Astrocyte (in vitro differentiated cells and primary cell): Measurements from ENCODE around the gene C6orf136. TPM values are rescaled to one million over a fixed set of nuclear protein-coding genes. Genes with fewer than 3 reads are reported as not detected.

Experiments
- DNase-seq: peaks from one replicate; pipeline ENCODE4 v3.0.0-alpha.2; 2010; ENCODE audit warnings: low read depth
- FAIRE-seq: peaks from 2 replicates; lab custom pipeline; 2011; peaks lifted over from hg19 to GRCh38; lab: Jason Lieb, UNC
- H2AFZ ChIP-seq: 2 replicates; pipeline ENCODE4 v1.6.0; 2012; ENCODE audit warnings: low read depth, low read length, inconsistent platforms
- H3K27ac ChIP-seq: 2 replicates; pipeline ENCODE4 v1.5.1; 2011; ENCODE audit warnings: low read depth, low read length, inconsistent platforms
- H3K27me3 ChIP-seq: 2 replicates; pipeline ENCODE4 v1.6.0; 2011; ENCODE audit warnings: low read length, inconsistent platforms; ENCODE audit not compliant: insufficient read depth
- H3K36me3 ChIP-seq: 2 replicates; pipeline ENCODE4 v1.5.1; 2011; ENCODE audit warnings: low read length, inconsistent platforms; ENCODE audit not compliant: insufficient read depth
- H3K4me1 ChIP-seq: 2 replicates; pipeline ENCODE4 v1.5.1; 2011; ENCODE audit warnings: low read length, inconsistent platforms; ENCODE audit not compliant: insufficient read depth
- H3K4me2 ChIP-seq: 2 replicates; pipeline ENCODE4 v1.6.0; 2012; ENCODE audit warnings: low read length, inconsistent platforms
- H3K4me3 ChIP-seq: 2 replicates; pipeline ENCODE4 v1.5.1; 2011; ENCODE audit warnings: low read depth, mild to moderate bottlenecking, low read length, inconsistent platforms; ENCODE audit not compliant: insufficient read depth
- H3K79me2 ChIP-seq: 2 replicates; pipeline ENCODE4 v1.6.0; 2012; ENCODE audit warnings: mild to moderate bottlenecking, low read length, inconsistent platforms; ENCODE audit not compliant: insufficient read depth
- H3K9ac ChIP-seq: 2 replicates; pipeline ENCODE4 v1.6.0; 2012; ENCODE audit warnings: mild to moderate bottlenecking, low read length, inconsistent platforms
- H3K9me3 ChIP-seq: 2 replicates; pipeline ENCODE4 v1.5.1; 2012; ENCODE audit warnings: low read depth, mild to moderate bottlenecking, low read length, inconsistent platforms; ENCODE audit not compliant: insufficient read depth
- H4K20me1 ChIP-seq: 2 replicates; pipeline ENCODE4 v1.6.0; 2012; ENCODE audit warnings: low read length, inconsistent platforms; ENCODE audit not compliant: insufficient read depth
- H3K27ac Mint-ChIP-seq: one replicate; pipeline ENCODE4 v1.8.0; 2021; ENCODE audit warnings: mild to moderate bottlenecking, mixed read lengths; ENCODE audit not compliant: unreplicated experiment
- H3K27me3 Mint-ChIP-seq: one replicate; pipeline ENCODE4 v1.8.0; 2021; ENCODE audit warnings: low read depth, mixed read lengths; ENCODE audit not compliant: unreplicated experiment
- H3K36me3 Mint-ChIP-seq: one replicate; pipeline ENCODE4 v1.8.0; 2021; ENCODE audit warnings: low read depth, mixed read lengths; ENCODE audit not compliant: unreplicated experiment
- H3K4me1 Mint-ChIP-seq: one replicate; pipeline ENCODE4 v1.8.0; 2021; ENCODE audit warnings: low read depth, mixed read lengths; ENCODE audit not compliant: unreplicated experiment
- H3K4me3 Mint-ChIP-seq: one replicate; pipeline ENCODE4 v1.8.0; 2021; ENCODE audit warnings: mild to moderate bottlenecking, moderate library complexity, mixed read lengths; ENCODE audit not compliant: unreplicated experiment
- H3K9me3 Mint-ChIP-seq: one replicate; pipeline ENCODE4 v1.8.0; 2021; ENCODE audit warnings: mild to moderate bottlenecking, mixed read lengths; ENCODE audit not compliant: unreplicated experiment
- EZH2 ChIP-seq: IDR thresholded peaks from 2 replicates; pipeline ENCODE4 v1.6.1; 2012; ENCODE audit warnings: mild to moderate bottlenecking, low read length, inconsistent platforms; ENCODE audit not compliant: insufficient read depth
- total RNA-seq: library from RNA; stranded (reverse); gene quantifications from 2 replicates; pipeline ENCODE4 v1.2.1, GENCODE V29; 2021
- TF ChIP-seq, protein P1 (sequence below): IDR thresholded peaks from 2 replicates; pipeline ENCODE4 v1.5.1; 2011; ENCODE audit warnings: low read depth, mild to moderate bottlenecking, inconsistent platforms, low read length, moderate library complexity; ENCODE audit not compliant: insufficient read depth

Gene C6orf136
- total RNA-seq, 1 donor from 2014 or later, result 12.7 TPM

DNA sequence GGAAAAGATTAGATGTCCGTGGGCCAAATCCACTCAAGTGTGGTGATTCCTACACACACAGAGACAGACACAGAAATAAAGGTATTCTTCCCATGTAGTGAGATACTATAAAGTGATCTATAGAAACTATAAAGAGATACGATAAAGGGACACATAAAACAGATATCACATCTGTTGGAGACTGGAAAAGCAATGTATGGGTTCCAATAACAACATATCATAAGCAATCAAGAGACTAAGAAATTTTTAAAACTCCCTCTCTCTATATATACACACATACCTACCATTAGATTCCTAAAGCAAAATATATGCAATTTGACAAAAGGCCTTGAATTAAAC lies 35.1 kb upstream of the C6orf136 start:
- Mint-ChIP-seq H3K36me3 (peaks cover 18% of the 10 kb centered on the region), H3K27ac (peak overlapping the region; percentile 42), H3K9me3 (no peaks in the 10 kb centered on the region), H3K4me1 (peaks cover 34% of the 10 kb centered on the region), H3K4me3 (no peak overlapping the region), H3K27me3 (no peaks in the 10 kb centered on the region)
- peaks cover 34% of the 10 kb centered on the region for H3K36me3 ChIP-seq
- no peak overlapping the region for H2AFZ ChIP-seq
- FAIRE-seq (no peak), DNase-seq (no peak)
- peaks cover 81% of the 10 kb centered on the region for H4K20me1 ChIP-seq
- H3K9me3 ChIP-seq, result no peaks in the 10 kb centered on the region
- H3K79me2 ChIP-seq, result peaks cover 58% of the 10 kb centered on the region
- H3K27ac ChIP-seq, result no peak overlapping the region
- no peaks in the 10 kb centered on the region for H3K27me3 ChIP-seq
- H3K4me3 ChIP-seq, result no peak overlapping the region
- H3K9ac ChIP-seq, result no peak overlapping the region
- TF ChIP-seq EZH2, result no peak
- TF ChIP-seq, protein P1, sequence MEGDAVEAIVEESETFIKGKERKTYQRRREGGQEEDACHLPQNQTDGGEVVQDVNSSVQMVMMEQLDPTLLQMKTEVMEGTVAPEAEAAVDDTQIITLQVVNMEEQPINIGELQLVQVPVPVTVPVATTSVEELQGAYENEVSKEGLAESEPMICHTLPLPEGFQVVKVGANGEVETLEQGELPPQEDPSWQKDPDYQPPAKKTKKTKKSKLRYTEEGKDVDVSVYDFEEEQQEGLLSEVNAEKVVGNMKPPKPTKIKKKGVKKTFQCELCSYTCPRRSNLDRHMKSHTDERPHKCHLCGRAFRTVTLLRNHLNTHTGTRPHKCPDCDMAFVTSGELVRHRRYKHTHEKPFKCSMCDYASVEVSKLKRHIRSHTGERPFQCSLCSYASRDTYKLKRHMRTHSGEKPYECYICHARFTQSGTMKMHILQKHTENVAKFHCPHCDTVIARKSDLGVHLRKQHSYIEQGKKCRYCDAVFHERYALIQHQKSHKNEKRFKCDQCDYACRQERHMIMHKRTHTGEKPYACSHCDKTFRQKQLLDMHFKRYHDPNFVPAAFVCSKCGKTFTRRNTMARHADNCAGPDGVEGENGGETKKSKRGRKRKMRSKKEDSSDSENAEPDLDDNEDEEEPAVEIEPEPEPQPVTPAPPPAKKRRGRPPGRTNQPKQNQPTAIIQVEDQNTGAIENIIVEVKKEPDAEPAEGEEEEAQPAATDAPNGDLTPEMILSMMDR, result no peak
- H3K4me1 ChIP-seq, result peaks cover 34% of the 10 kb centered on the region
- peak overlapping the region; percentile 99 for H3K4me2 ChIP-seq

DNA sequence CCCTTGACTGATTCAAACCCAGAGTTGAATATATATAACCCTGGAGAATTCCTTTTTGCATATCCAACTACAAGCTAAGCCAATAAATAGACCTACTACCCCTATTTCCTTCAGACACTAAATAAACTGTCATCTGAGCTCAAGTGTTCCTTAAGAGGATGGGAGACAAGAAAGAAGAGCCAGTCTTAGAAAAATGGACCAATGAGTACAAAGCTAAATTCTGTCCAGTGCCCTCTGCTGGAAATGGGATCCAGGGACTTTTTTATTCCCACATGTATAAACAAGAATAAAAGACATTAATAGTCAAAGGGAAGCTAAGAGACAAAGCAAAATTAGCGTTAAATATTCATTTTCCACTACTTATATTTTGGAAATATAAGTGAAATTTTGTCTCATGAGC lies 34.7 kb upstream of the C6orf136 start:
- Histone ChIP-seq H3K36me3 (peaks cover 30% of the 10 kb centered on the region), H3K79me2 (peaks cover 61% of the 10 kb centered on the region), H3K4me3 (no peak overlapping the region), H2AFZ (no peak overlapping the region), H3K9ac (no peak overlapping the region), H3K27me3 (no peaks in the 10 kb centered on the region), H3K9me3 (no peaks in the 10 kb centered on the region), H4K20me1 (peaks cover 81% of the 10 kb centered on the region), H3K4me1 (peaks cover 34% of the 10 kb centered on the region), H3K4me2 (peak overlapping the region; percentile 99), H3K27ac (peak overlapping the region; percentile 0)
- Mint-ChIP-seq H3K36me3 (peaks cover 21% of the 10 kb centered on the region), H3K27ac (peak overlapping the region; percentile 42), H3K27me3 (no peaks in the 10 kb centered on the region), H3K9me3 (peaks cover 3% of the 10 kb centered on the region), H3K4me1 (peaks cover 36% of the 10 kb centered on the region), H3K4me3 (no peak overlapping the region)
- no peak for FAIRE-seq
- DNase-seq, result peak; percentile 23
- no peak for TF ChIP-seq EZH2
- TF ChIP-seq, protein P1, result peak; percentile 34

DNA sequence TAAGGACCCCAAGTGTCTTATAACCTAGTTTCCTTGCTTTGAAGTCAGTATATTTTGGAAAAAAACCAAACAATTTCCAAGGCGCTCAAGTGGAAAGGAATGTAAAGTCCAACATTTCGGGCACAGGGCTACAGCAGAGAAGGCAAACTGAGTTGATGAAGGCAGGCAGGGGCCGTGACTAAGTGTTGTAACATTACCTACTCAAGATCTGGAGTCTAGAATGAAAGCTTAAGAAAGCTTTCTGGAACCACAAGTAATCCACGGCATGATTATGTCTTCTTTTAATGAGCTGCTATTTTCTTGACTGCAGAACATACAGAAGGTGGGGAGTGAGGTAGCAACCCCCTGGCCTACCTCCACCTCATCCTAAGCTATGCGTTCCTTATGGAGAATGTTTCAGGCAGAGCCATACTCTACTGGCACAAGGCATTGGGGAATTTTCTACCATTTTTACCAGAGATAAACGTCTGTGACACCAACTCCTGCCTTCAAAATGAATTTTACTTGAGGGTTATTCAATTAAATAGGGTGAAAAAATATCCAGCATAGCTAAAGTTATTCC lies 34.2 kb upstream of the C6orf136 start:
- peaks cover 36% of the 10 kb centered on the region for H3K4me1 Mint-ChIP-seq
- H3K27me3 Mint-ChIP-seq, result no peaks in the 10 kb centered on the region
- Histone ChIP-seq H3K27ac (peak overlapping the region; percentile 100), H3K4me3 (no peak overlapping the region), H3K4me2 (peak overlapping the region; percentile 99), H3K27me3 (no peaks in the 10 kb centered on the region), H2AFZ (no peak overlapping the region), H3K9me3 (no peaks in the 10 kb centered on the region), H3K36me3 (peaks cover 25% of the 10 kb centered on the region), H3K4me1 (peaks cover 34% of the 10 kb centered on the region), H3K79me2 (peaks cover 57% of the 10 kb centered on the region), H4K20me1 (peaks cover 77% of the 10 kb centered on the region), H3K9ac (peak overlapping the region; percentile 100)
- peaks cover 23% of the 10 kb centered on the region for H3K36me3 Mint-ChIP-seq
- H3K9me3 Mint-ChIP-seq, result peaks cover 3% of the 10 kb centered on the region
- peak; percentile 83 for DNase-seq
- no peak for FAIRE-seq
- H3K27ac Mint-ChIP-seq, result peak overlapping the region; percentile 49
- H3K4me3 Mint-ChIP-seq, result peak overlapping the region; percentile 65
- TF ChIP-seq EZH2, result no peak
- TF ChIP-seq, protein P1, result no peak
